Hematopoietic multipotent progenitor cell (in vitro differentiated cells): ENCODE data around the gene PPP2R2C. TPM values are rescaled to one million over a fixed set of nuclear protein-coding genes. Genes with fewer than 3 reads are reported as not detected.
A peak's percentile ranks its signal among the peaks of the same experiment; 100 is the strongest.

Experiments used
- DNase-seq, 3 donors: peaks; one replicate each; pipeline ENCODE4 v3.0.0-alpha.2; 2011 to 2015; ENCODE audit warnings: low read depth in 2 of 3, low spot score in 2 of 3
- total RNA-seq: library from RNA; depleted of rRNA; stranded (reverse); fragments of >200 nt; gene quantifications from one replicate; pipeline ENCODE4 v1.2.3, GENCODE V29; 2012

PPP2R2C gene
- total RNA-seq: under 0.01 TPM

DNA sequence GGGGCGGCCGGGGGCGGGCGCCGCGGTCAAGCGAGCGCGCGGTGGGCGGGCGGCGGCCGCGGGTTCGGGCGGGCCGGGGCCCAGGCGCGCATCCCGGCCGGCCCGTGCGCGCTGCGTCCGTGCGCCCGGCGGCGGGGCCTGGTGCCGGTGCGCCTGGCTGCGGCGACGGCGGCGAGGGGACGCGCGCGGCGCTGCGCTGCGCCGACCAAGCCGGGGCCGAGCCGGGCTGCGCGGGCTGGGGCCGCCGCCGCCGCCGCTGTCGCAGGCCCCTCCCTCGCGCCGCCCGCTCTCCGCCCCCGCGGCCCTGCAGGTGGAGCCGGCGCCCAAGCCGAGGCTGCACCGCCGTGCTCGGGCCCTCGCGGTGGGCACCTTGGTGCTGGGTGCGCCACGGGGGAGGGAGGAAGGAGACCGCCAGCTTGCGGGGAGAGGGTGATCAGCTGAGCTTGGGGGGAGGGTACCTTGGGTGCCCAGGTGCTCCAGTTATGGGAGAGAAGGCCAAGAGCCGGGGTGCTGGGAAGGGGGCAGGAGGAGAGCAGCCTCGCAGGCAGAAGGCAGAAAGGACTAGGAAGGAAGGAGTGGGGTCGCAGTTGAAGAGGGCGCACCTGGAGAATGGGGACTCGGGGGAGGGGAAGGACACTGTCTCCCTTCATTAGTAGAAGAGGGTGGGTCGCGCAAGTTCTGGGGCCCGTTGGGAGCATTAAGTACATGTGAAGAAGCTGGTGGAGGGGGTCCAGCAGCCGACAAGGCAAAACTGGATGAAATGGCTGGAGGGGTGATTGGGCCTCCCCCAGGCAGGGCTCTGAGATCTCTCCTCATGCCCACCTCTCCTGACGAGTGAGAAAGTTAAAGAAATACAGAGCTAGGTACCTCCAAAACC lies at the start of gene PPP2R2C:
TSS of gene PPP2R2C (minus strand) at position 228 of the 877 bp plus-strand sequence. CDS start 385 bp downstream, outside the sequence.
- no peak for DNase-seq

DNA sequence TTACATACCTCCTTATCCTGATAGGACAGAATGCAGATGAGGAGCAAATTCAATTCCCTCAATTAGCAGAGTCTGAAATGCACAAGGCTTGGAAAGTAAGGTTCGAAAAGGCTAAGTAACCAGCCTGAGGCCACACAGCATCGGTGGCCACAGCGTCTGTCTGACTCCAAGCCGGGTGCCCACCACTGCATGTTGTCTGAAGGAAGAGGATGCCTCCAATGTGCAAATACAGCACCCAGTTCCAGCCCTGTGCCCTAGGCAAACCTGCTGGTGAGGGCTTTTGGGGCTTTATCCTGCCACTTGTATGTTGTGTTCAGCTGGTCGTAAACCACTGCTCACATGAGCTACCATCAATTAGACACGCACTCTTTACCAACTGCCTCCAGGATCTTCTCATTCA lies 48.6 kb upstream of the PPP2R2C start:
- DNase-seq: no peak

DNA sequence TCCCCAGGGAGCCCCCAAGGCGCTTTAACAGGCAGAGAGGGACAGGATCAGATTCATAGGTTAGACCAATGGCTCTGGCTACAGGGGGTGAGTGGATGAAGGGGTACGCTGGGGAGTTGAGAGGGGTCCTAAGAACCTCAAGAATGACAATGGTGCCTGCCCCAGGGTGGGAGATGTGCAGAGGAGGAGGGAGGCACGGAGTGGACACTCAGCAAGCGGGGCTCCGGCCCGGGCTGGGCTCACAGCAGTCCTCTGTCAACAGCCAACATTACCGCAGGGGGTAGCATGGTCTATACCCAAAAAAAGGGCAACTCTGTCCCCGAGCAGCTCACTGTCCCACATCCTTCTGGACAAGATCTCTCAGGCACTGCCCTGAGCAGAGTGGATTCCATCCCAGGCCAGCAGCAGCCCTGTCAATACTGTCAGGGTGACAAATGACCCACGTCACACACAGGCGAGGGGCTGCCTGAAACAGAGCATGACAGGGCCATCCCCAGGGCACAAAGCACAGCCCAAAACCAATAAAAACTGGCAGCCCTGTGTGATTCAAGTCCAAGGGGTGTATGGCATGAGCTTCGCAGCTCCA lies 47.7 kb upstream of the PPP2R2C start:
- no peak for DNase-seq

DNA sequence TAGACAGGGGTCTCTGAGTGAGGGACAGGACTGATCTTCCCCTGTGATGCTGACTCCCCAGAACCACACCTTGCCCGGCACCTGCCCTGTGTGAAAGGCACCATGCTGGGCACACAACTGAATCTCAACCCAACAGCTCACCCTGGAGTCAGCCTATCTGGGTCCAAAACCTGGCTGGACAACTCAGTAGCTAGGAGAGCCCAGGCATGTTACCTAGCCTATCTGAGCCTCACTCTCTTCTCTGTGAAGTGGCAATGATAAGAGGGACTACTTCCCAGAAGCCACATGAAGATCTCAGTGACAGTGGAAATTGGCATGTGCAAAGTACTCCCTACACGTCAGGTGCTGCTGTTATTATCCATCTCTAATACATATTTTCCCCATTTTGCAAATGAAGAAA lies 44.8 kb upstream of the PPP2R2C start:
- DNase-seq: no peak

DNA sequence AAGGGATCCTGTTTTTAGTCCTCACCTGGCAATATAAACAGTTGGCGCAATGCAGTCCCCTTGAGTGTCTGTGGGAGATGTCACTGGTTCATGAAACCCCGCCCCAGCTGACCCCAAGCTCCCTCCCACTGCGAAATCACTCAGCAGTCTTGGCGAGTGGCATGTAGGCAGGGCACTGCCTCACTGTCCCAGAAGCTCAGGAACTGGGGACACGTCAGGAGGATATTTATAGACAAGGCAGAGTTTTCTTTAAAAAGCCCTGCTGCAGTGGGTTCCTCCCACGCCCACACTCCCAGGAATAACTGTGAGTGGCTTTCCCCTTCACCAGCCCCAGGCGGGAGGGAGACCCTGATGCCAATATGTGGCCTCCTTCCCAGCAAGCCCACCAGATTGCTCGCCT lies 44.3 kb upstream of the PPP2R2C start:
- no peak for DNase-seq

DNA sequence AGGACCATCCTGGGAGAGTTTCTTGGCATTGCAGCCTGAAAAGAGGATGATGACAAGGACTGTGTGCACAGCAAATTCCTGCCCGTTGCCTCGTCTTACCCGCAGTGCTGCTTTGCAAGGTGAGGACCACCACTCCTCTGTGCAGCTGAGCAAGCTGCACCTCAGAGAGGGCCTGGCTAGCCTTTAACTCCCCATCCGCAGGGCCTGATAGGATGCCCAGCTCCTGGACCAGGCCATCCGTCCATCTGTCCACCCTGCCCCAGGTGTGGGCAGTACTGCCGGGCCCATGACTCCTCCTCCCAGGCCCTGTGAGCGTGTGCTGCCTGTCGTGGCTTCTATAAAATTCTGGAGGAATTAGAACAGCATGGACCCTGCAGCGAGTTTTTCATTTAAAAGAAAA lies 43.9 kb upstream of the PPP2R2C start:
- DNase-seq: no peak

DNA sequence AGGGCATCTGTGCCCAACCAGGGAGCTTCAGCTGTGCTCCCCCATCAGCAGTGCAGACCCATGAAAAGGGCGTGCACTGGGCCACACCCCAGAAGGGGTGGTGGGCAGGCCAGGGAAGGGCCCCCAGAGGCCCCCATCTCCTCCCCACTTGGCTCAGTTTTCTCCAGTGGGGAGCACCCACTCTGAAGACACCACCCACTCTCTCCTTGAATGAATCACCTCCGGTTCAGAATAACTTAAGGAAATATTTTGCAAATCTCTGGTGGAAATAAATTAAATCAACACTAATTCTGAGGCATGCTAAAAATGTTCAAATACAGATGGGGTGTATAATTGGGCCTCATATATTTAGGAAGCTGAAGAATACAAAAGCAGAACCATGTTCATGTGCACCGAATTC lies 41.3 kb upstream of the PPP2R2C start:
- DNase-seq: no peak

DNA sequence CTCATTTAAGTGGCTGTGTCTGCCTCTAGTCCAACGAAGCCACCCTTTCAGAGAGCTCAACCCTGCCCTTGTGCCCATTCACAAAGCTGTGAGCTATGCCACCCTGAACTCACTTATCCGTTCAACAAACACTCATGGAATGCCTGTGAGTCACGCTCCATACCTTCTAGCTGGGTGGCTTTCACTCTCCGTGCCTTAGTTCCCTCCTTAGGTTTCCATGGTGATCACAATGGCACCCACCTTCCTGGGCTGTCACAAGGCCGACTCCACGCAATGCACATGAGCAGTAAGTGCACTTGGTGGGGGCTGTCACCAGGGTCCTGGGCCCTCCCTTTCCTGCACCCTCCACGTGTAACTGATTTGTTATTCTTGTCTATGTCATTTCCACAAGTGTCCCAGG lies 37.2 kb upstream of the PPP2R2C start:
- no peak for DNase-seq

DNA sequence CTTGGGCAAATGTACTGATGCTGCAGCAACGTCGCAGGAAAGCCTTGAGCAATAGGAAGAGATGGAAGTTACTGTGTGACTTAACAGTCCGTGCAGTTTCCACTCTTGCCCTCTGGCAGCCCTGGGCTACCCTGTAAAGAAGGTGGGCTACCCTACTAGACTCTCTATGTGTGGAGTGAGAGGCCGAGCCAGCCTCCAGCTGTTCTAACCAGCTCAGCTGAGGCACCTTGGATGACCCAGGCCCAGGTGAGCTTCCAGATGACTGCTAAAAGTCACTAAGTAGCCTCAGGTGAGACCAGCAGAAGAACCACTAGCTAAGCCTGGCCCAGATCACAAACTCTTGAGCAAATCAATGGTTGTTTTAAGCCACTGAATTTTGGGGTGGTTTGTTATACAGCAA lies 34.9 kb upstream of the PPP2R2C start:
- no peak for DNase-seq

DNA sequence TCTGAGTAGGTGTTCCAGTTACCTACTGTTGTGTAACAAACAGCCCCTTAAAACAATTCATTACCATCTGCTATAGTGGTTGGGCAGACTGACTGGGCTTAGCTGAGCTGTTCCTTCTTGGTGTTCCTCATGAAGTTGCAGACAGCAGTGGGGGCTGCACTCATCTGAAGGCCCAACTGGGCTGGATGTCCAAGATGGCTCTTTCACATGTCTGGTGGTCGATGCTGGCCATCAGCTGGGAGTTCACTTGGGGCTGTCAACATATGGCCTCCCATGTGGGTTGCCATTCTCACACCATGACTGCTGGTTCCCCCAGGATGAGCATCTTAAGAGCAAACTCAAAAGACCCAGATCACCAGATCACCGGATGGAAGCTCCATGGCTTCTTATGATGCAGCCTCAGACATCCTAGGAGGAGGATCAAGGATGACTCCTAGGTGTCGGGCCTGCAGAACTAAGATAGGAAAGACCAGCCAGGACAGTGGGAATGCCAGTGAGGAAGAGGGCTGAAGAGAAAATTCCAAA lies 34.3 kb upstream of the PPP2R2C start:
- no peak for DNase-seq

DNA sequence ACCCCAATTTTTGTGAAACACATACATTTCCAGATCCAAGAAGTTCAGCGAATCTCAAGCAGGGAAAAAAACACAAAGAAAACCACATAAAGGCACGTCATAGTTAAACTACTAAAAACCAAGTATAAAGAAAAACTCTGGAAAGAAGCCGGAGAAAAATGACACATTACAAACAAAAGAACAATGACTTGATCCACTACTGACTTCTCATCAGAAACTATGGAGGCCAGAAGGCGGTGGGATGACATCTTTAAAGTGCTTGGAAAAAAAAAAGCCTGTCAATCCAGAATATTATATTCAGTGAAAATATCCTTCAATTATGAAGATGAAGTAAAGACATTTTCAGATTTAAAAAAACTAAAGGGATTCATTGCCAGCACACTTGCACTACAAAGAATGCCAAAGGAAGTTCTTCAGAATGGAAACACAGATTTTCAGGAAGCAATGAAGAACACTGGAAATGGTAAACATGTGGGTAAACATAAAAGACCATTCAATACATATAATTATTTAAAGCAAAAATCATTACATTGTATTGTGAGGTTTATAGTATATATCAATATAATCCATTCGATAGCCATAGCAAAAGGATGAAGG lies 32.6 kb upstream of the PPP2R2C start:
- peak in 1 of 3 donors; percentile 9 for DNase-seq

DNA sequence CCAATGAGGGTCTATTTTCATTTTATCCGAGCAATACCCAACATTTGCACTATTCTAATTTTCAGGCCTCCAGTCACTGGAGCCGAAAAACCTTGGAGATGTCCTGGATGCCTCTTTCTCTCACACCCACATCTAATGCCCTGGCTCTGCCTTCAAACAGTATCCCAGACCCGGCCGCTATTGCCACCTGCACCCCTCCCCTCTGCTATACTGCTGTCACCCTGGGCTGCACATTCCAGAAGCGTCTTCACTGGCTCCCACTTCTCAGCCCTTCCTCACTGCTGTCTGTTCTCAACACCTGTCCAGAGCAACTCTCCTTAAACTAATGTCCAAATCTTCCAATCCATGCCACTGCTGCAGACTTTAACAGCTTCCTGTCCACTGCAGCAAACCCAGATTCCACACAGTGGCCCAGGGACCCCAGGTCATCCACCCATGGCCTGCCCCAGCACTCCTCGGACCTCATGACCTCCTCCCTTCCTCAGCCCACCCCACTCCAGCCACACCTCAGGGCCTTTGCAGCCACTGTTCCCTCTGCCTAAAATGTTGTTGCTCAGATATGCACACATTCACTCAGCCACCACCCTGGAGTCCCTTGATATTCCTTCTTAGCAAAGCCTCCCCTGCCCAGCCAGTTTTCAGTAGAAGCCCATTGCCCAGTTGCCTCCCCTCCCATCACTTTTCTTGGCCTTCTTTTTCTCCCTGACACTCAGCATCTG lies 30.5 kb upstream of the PPP2R2C start:
- no peak for DNase-seq

DNA sequence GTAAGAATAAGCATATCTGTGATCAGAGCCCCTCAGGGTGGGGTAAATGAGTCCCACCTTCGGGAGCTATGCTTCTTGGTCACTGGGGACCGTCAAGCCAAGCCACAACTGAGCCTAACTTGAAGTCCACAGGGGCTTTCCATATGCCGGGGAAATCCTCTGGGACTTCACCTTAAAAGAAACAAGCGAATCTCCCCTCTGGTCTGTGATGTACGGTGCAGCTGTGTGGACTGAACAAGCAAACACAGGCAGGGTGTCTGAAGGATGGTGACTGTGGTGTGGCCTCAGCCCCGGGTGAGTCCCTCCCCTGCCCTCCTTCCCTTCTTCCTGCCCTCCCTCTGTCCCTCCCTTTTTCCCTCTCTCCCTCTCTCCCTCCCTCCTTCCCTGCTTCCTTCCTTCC lies 29.7 kb upstream of the PPP2R2C start:
- DNase-seq: no peak

DNA sequence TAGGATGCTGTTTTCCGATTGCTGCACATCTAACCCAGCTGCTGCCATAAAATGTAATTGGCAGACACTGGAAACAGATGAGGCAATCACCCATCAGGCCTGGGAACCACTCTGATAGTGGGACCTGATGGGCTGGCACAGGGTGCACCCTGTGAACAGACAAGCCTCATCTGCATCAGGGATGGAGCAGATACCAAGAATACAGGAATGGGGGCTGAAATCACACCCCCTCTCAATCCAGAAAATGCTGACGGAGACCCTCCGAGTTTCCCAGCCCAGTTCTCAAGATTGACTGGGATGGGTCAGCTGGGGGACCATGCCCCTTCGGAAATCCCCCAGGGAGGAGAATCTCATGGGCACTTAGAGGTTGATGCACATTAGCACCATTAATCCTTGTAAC lies 28.8 kb upstream of the PPP2R2C start:
- DNase-seq: no peak

DNA sequence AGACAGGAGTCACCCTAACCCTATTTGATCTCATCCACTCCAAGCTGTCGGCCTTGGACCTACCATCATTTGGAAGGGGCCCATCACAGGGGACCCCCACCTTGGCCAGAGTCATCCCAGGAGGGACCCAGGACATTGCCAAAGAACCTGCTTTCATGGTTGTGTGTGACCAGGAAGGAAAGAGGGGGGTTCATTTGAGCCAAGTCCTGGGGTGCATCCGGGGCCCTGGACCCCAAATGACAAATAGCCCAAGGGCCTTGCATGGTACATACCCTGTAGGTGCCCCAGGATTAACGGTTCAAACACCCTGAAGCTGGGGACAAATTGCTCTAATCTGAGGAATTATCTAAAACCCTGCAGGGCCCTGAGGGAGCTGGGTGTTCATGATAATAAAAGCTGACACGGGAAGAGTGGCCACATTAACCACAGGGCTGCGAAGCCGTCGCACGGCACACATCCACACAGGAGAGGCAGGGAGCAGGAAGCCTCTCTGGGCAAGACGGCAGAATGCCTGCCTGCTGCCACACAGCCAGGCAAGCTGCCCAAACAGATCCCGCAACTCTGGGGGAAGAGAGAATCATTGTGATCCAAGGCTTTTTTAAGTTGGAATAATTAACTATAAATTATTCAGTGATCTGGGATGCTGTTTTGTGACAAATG lies 28.2 kb upstream of the PPP2R2C start:
- peak in 2 of 3 donors; percentile 3 to 57 for DNase-seq

DNA sequence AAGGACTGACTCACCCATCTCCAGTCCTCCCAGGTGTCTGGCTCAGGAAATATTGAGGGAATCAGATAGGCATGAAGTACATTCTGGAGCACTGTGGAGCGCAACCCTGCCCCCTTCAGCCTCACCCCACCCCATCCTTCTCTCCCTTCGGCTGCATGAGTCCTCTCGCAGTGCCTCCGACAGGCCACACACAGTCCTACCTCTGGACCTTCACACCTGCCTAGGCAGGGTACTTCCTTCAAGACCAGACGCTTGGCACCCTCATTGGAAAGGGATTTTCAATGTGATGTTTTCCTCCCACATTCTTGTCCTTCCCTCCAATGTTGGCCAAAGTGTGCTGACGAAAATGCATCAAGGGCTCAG lies 26.8 kb upstream of the PPP2R2C start:
- no peak for DNase-seq

DNA sequence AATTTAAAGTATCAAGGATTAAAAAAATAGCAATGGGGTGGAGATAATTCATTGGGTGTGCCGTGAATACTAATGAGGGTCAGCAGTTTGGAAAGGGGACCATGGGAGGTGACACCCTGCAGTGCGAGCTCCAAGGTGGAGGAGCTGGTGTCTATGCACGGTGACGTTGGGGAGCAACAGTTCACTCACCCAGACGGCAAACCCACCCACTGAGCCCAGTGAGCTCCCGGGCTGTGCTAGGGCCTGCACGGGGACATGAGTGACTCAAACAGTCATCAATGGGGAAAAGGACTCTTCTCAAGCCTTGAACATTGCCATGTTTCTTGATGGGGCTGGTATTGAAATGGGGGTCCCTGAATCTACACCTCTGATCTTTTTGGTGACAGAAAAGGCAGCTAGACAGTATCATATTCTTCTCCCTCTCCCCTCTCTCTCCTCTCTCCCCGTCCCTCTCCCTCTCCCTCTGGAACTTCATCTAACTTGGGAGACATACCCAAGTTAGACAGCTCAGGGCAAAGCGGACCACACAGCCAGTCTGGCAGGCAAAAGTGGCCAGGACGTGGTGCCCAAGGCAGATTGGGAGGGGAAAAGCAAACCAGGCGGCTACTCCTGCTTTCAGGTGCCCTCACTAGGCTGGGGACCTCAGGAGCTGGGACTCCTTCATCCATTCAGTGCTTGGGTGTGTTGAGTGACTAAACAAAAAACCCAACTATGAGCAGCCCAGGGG lies 26.3 kb upstream of the PPP2R2C start:
- DNase-seq: no peak

DNA sequence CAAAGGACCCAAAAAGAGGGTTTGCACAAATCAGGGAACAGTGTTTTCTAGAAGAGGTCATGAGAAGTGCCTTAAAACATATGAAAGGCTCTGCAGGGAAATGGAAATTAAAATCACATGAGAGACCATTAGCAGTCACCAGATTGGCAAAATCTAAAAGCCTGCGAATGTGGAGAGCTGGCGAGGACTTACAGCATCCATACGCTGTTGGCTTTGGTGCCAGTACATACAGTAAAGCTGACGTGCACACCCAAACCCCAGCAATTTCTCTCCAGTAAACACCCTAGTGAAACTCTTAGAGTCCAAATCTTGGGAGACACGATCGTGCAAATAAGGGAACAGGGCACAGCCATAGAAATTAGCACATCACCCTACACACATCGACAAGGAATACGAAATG lies 25.4 kb upstream of the PPP2R2C start:
- no peak for DNase-seq

DNA sequence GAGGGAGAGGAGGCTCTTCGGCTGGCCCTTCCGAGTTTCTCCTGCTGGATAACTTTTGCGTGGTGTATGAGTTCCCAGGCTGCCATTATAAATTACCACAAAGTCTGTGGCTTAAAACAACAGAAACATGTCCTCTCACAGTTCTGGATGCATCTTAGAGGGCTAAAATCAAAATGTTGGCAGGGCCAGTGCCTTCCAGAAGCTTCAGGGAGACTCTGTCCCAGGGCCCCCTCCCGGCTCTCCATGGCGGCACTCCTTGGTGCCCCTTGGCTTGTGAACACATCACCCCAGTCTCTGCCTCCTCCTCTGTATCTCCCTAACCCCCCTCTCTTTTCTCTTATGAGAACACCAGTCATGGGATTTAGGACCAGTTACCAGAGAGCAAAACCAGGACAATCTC lies 23.3 kb upstream of the PPP2R2C start:
- no peak for DNase-seq

DNA sequence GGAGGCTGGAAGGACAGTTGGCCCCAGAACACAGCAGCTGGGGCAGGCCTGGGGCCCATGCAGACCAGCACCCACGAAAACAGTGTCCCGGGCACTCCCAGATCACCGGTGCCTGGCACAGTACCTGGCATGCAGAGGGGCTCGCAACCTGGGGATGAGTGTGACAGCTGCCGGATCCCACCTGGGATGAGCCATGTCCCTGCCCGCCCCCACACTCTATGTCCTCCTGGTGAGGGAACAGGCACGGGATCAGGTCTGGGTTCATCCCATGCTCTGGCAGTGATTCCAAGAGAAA lies 22.8 kb upstream of the PPP2R2C start:
- DNase-seq: no peak
